GM21360 (cell line): ENCODE results near the gene SEC22C.
"Not testable (repeated sequence)": the region's sequence is repeated elsewhere in the genome, so short reads cannot be mapped to it uniquely, and the experiment has no call there.

ENCODE experiments used
- ATAC-seq: cut with Tn5 transposase; IDR thresholded peaks from one replicate; pipeline ENCODE4 v1.9.1; 2021; ENCODE audit warnings: mild to moderate bottlenecking, moderate library complexity; ENCODE audit not compliant: unreplicated experiment

Gene SEC22C

GRCh38 chr3:42582474-42583070, 805 bp upstream of the SEC22C start:
- ATAC-seq: no peak

- no peak for ATAC-seq
Measured at GRCh38 chr3:42581400-42581708, 413 bp downstream of the SEC22C start.

GRCh38 chr3:42579346-42579745, 2.4 kb downstream of the SEC22C start:
- not testable (repeated sequence) for ATAC-seq

- no peak for ATAC-seq
Measured at GRCh38 chr3:42578054-42578453, 3.7 kb downstream of the SEC22C start.

GRCh38 chr3:42575137-42575741, 6.5 kb downstream of the SEC22C start:
- no peak for ATAC-seq

- no peak for ATAC-seq
Measured at GRCh38 chr3:42572278-42572677, 9.5 kb downstream of the SEC22C start.

- no peak for ATAC-seq
Measured at GRCh38 chr3:42569593-42570142, 12.1 kb downstream of the SEC22C start.

DNA sequence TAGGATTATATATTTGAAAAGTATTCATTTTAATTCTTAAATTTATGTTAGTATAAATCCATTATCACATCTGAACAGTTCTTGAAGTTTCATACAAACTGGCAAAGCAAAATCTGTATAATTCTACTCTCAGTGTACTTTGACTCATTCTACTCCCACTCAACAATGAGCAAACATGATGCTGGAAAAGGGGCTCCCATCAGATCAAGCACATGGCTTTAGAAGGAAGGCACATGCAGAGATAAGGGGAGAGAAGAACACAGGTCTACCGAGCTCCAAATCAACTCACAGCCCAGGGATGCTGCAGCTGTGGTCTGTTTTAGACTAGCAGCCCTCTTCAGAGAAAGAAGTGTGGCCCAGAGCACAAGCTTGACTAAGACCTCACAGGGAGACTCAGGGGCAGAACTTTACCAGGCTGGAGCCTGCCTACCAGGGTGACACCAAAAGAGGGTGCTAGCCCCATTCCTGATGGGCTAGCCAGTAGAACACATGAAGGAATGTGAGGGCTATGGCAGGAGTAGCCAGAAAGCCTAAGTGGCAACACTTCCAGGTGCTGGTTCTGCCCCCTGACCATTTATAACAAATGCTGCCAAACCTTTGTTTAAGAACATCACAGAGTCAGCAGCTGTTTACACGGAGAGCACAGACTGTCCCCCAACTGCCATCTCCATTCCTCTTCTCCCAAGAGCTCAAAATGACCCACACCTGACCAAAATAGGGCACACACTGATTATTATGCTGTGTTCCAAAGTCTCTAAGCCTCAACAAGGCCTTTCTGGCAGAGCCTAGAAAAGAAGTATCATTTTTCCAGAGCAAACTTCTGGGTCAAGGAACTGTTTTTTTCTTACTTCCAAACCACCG, 19.5 kb downstream of the SEC22C start:
- no peak for ATAC-seq

DNA sequence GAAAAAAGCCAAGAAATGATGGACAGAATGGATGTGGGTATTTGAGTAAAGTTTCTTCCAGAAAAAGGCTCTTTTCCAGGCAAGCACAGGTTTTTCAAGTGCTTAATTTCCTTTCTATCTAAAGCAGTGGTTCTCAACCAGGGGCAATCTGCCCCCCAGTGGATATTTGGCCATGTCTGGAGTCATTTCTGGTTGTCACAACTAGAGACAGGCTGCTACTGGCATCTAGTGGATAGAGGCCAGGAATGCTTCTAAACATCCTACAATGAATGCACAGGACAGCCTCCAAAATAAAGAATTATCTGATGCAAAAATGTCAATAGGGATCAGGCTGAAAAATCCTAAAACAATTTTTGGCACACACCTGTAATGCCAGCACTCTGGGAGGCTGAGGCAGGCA, 23.9 kb downstream of the SEC22C start:
- ATAC-seq: no peak

DNA sequence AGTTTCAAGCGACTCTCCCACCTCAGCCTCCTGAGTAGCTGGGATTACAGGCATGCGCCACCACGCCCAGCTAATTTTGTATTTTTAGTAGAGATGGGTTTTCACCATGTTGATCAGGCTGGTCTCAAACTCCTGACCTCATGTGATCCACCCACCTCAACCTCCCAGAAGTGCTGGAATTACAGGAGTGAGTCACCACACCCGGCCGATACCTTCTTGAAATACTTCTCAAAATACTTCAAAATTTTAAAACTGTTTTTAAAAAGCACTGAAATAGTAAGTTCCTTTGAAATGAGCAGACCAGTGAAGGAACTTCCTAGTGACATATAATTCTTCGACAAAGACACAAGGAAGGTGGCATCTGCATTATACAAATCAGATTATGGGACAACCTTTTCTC, 24.9 kb downstream of the SEC22C start:
- not testable (repeated sequence) for ATAC-seq

DNA sequence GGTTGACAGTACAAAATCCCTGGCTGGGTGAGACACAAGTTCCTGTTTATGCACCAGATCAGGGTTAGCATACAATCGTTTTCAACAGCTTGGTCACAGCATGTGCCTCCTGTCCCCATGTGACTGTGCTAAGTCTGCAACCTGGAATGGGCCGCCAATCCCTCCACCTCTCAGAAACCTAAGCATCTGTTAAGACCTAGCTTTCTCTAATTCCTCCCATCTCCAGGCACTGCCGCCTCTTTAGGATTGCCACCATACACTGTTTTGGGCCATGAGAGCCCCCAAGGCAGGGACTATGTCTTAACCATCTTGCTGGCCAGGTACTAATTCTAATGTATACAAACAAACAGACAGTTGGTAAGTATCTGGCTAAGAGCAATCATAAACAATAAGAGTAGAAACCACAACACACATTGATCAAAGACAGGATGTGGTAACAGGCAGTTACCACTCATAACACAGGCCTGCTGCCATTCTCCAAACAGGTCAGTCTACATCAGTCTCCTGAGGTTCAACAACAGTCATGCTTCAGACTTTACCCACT, 25.6 kb downstream of the SEC22C start:
- ATAC-seq: no peak

DNA sequence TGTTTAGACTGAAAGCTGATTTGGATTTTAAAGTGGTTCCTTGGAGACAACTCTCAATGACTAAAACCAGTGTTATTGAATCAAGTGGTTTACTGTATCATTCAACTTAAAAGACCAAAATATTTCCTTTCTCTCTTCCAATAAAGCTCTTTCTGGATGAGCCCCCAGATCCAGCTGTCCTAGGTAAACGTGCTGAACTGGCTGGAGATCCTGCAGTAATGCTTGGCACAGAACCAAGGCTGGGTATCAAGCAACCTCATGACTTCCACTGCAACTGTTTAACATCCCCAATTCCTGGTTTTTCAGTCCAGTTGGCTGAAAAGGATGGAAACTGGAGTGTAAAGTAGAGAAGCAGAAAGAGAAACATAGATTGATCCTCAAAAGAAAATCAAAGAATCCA, 28.9 kb downstream of the SEC22C start:
- ATAC-seq: no peak

GRCh38 chr3:42550250-42550649, 31.5 kb downstream of the SEC22C start:
- ATAC-seq: no peak

DNA sequence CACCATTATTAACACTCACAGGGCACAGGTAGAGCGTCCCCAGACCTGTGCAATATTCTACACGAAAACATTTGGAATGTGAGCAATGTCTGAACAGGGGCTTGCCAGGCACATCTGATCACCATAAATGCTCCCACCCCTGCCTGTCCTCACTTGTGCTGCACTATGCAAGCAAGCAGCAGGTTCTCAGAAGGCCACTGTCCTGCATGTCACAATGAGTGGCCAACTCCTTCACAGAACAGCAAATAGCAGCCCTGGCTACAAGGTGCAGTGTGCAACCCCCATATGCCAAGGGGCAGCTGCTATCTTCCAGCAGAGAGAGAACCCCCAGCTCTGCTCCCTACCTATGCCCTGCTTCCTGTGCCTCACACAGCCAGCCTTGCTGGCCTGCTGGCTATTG, 32.6 kb downstream of the SEC22C start:
- ATAC-seq: no peak

GRCh38 chr3:42547401-42547945, 34.3 kb downstream of the SEC22C start:
- no peak for ATAC-seq

DNA sequence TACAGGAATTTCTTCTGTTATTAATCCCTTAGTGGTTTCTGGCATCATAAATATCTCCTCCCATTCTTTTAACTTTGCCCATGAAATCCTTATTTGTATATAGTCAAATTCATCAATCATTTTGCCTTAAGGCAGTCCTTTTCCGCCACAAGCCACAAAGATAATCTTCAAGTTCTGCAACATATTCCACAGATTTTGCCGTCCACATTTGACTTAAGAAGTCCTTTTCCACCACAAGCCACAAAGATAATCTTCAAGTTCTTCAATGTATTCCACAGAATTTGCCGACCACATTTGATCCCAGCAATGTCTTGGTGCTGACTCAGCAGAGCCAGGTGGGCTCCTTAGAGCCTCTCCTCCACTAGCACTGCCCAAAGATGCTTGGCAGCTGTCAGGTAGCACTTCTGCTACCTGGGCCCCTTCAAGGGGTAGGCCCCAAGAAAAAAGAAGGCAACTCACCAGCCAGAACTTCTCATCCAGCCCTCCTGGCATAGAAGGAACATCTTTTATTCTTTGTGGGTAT, 35.0 kb downstream of the SEC22C start:
- ATAC-seq: no peak

DNA sequence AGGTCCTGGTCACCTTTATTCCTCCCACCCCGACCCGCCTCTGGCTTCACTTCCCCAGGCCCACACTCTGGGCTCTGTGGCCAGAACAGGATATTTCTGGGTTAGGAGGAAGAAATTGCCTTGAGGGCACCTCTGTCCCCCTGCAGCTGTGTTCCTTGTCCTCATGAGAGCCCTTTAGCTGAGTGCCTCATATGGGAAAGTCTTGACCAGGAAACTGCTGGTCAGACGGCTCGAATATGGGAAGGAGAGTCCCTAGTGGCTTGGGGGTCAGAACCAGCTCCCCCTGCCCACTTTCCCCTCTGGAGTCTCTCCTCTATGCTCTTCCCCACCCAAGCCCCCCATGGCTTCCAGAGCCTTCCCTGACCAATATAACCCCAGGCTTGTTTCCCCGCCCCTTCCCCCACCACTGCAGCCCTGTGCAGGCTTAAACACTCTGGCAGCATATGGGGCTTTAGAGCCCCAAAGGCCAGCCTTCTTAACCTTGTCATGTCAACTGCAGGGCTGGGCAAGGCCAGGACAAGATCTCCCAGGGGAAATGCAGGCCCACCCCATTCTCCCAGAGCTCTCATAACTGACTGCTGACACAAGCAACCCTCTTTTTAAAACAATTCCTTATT, 36.4 kb downstream of the SEC22C start:
- no peak for ATAC-seq

- no peak for ATAC-seq
Measured at GRCh38 chr3:42544492-42545283, 37.1 kb downstream of the SEC22C start.

DNA sequence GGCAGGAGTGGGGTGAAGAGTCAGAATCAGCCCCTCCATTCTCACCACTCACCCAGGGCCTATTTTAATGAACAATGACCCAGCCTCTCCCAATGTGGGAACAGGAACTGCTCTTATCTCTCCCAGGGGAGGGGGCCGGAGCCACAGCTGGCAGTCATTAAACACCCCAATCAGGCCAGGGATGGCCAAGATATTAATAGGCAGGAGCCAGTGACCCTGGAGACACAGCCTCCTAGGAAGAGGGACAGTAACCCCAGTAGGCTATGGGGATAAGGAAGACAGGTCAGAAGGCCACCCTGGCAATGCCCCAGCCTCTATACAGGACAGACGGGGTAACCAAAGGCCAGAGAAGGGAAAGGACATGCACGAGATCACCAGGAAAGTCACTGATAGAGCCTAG, 40.7 kb downstream of the SEC22C start:
- no peak for ATAC-seq
